ENCODE results near the gene NKAPD1. TPM values are rescaled to one million over a fixed set of nuclear protein-coding genes. Genes with fewer than 3 reads are reported as not detected.

The NKAPD1 gene
- total and polyA plus RNA-seq, 8 donors, result 8.7 to 26.1 (median 19.2) TPM

DNA sequence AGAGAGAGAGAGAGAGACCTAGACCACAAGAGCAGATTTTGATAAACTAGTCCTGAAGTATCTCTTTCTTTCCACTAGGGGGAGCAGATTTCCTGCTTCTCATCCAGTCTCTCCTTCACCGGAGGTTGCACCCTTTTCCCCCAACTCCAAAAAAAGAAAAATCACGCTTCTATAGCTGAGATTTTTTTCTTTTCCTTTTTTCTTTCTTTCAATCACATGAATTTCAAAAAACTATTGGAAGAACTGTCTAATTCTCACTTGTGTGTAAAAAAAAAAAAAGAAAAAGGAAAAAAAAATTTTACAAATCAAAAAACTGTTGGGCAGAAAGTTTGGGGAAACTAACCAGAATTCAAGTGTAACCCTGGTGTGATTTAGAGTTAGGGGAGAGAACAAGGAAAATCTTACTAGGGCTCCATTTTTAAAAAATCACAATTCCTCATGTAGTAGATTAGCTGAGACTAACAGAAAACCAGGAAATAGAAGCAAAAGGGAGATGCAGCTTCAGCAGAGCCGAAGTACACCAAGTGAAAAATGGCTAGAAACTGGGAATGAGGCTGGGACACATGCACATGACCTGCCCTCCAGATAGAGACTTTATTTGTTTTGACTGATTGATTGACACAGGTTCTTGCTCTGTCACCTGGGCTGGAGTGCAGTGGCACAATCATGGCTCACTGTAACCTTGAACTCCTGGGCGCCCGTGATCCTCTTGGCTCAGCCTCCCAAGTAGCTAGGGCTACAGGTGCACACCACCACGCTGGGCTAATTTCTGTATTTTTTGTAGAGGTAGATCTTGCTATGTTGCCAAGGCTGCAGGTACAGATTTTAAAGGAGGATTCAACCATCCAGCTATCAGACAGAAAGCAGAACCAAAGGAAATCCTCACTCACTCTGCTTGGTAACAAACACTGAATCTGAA lies 39.7 kb downstream of the NKAPD1 start:
- DNase-seq, result peak in 1 of 2 donors; percentile 73
- intact Hi-C loops (cut with DNase I; ENCODE audit: low total_unique reads), result no loop called here
- 53 to 63% (median 57%) methylated on average over 6 of the region's 6 CpGs for WGBS, 5 donors

DNA sequence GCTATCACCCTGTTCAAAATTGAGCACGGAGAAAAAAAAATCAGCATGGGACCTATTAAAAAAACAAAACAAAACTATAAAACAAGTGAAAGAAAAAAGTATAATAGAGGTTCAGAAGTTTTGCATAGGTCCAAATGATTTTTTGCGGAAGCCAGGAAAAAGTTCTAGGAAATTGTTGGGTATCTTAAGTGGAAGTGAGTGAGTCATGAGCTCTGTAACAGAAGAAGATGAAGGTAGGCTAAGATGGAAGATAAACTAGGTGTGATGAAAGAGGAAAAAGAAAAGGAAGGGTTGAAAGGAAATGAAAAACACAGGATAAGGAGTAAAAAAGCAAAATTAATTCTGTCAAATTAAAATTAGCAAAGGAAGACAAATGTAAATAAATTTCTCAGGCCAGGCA lies 40.4 kb downstream of the NKAPD1 start:
- intact Hi-C loops (cut with DNase I; ENCODE audit: low total_unique reads), result no loop called here
- H3K4me1 ChIP-seq, result peaks cover 0 to 9% (median 3%) of the 10 kb centered on the region in 4 donors
- TF ChIP-seq POLR2AphosphoS5 (IDR thresholded peaks at IDR 0.05), result no peak
- no peak for TF ChIP-seq EP300 (IDR thresholded peaks at IDR 0.05)
- no peak for TF ChIP-seq CTCF (IDR thresholded peaks at IDR 0.05)
- TF ChIP-seq POLR2A (IDR thresholded peaks at IDR 0.05), result no peak
- H3K4me3 ChIP-seq, result no peak overlapping the region
- no peak overlapping the region for H3K27ac ChIP-seq
- H3K27me3 ChIP-seq, result no peaks in the 10 kb centered on the region
- H3K36me3 ChIP-seq, result peaks cover 0 to 6% (median 2%) of the 10 kb centered on the region in 4 donors
- no peaks in the 10 kb centered on the region for H3K9me3 ChIP-seq
- WGBS, 5 donors, result 90 to 98% (median 94%) methylated on average over 2 of the region's 2 CpGs
- DNase-seq, result no peak

More for the DNA sequence above, 39.7 kb downstream of the NKAPD1 start:
- TF ChIP-seq CTCF (IDR thresholded peaks at IDR 0.05) (peak in 4 of 7 experiments; percentile 59 to 70 (median 62)), POLR2AphosphoS5 (IDR thresholded peaks at IDR 0.05) (no peak), EP300 (IDR thresholded peaks at IDR 0.05) (no peak)
- no peak overlapping the region for H3K4me3 ChIP-seq
- no peak overlapping the region for H3K27ac ChIP-seq
- no peaks in the 10 kb centered on the region for H3K9me3 ChIP-seq
- no peaks in the 10 kb centered on the region for H3K27me3 ChIP-seq
- H3K4me1 ChIP-seq, result peaks cover 0 to 9% (median 3%) of the 10 kb centered on the region in 4 donors
- H3K36me3 ChIP-seq, result peaks cover 0 to 6% (median 0%) of the 10 kb centered on the region in 4 donors

DNA sequence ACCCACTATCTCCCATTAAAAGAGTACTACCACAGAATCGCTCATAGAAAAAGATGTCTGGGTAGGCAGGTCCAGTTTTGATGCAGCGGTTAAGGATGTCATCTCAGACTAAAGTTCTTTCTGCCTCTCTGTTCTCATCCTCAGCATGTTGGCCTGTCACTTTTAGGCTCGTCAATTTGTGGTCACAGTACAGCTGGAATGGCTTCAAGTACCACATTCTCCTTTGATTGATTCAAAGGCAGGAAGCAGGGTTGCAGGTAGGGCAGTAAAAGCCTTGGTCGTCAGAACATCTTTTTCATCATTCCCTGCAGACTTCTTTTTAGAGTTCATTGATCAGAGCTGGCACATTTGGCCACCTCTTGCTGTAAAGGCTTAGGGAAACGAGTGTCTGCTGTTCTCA lies 41.3 kb downstream of the NKAPD1 start:
- peaks cover 0 to 8% (median 3%) of the 10 kb centered on the region in 4 donors for H3K36me3 ChIP-seq
- intact Hi-C loops (cut with DNase I; ENCODE audit: low total_unique reads), result no loop called here
- no peak for DNase-seq
- H3K9me3 ChIP-seq, result no peaks in the 10 kb centered on the region
- H3K4me1 ChIP-seq, result peaks cover 0 to 9% (median 3%) of the 10 kb centered on the region in 4 donors
- 73 to 86% (median 76%) methylated on average over 5 of the region's 5 CpGs for WGBS, 5 donors
- TF ChIP-seq POLR2A (IDR thresholded peaks at IDR 0.05) (no peak), POLR2AphosphoS5 (IDR thresholded peaks at IDR 0.05) (no peak)
- H3K4me3 ChIP-seq, result no peak overlapping the region
- H3K27ac ChIP-seq, result no peak overlapping the region
- H3K27me3 ChIP-seq, result no peaks in the 10 kb centered on the region

DNA sequence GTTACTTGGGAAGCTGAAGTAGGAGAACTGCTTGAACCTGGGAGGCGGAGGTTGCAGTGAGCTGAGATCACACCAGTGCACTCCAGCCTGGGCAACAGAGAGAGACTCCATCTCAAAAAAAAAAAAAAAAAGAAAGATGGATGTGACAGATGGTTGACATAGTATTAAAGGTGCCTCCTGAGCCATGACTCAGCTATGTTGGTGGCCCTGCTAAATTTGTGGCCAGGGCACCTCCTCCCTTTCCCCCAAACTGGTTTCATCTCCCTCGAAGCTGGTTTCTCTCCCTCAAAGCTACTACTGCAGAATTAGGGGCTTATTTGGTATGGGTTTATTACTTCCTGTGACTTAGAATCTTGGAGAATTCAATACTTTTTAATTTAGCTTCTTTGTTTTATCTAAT lies 44.1 kb downstream of the NKAPD1 start:
- Histone ChIP-seq H3K27ac (no peak overlapping the region), H3K9me3 (no peaks in the 10 kb centered on the region), H3K36me3 (peaks cover 0 to 8% (median 3%) of the 10 kb centered on the region in 4 donors), H3K4me3 (no peak overlapping the region), H3K27me3 (no peaks in the 10 kb centered on the region), H3K4me1 (peaks cover 0 to 9% (median 3%) of the 10 kb centered on the region in 4 donors)
- DNase-seq, result no peak
- no peak for TF ChIP-seq EP300 (IDR thresholded peaks at IDR 0.05)
- TF ChIP-seq POLR2AphosphoS5 (IDR thresholded peaks at IDR 0.05), result no peak
- TF ChIP-seq CTCF (IDR thresholded peaks at IDR 0.05), result no peak
- TF ChIP-seq POLR2A (IDR thresholded peaks at IDR 0.05), result no peak
- intact Hi-C loops (cut with DNase I; ENCODE audit: low total_unique reads), result no loop called here
- 80 to 94% (median 90%) methylated on average over 2 of the region's 2 CpGs for WGBS, 5 donors

Measured in stomach (tissue), 9 donors.